Measurements from ENCODE around the gene SLC35B1.

DNA sequence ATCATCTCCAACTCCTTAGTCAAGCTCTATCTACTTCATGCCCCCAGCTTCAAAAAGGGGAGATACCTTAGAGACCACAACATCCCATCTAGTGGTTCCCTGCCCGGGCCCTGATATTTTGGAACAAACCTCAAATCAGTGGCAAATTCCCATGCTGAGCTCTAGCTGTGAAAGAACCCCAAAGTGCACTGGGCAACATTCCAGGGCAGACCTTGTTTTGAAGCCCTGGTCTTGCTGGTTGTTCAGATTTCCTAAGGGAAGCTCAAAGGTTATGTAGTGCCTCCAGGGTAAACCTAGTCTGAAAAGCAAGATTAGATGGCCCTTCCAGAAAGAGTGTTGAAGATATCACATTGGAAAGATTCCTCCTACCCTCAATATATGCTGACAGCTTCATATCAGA lies 39.9 kb upstream of the SLC35B1 start:
- TF ChIP-seq CTCF (optimal IDR thresholded peaks at IDR 0.05 in 1 of 3, IDR thresholded peaks at IDR 0.05 in 1 of 3, conservative IDR thresholded peaks at IDR 0.05 in 1 of 3; ENCODE audit: extremely low read depth in 1 of 3, insufficient read depth in 2 of 3, low read length in 3 of 3) = no peak
- no peak for TF ChIP-seq EZH2 (IDR thresholded peaks at IDR 0.05; ENCODE audit: low read length)

Measured in keratinocyte (primary cell).